Measurements from ENCODE around the gene BLTP3B.
A peak's percentile ranks its signal among the peaks of the same experiment; 100 is the strongest.

The BLTP3B gene

GRCh38 chr12:100170313-100170858 lies 27.7 kb upstream of the BLTP3B start:
- Mint-ChIP-seq H3K27me3 (no peaks in the 10 kb centered on the region), H3K27ac (no peak overlapping the region), H3K4me1 (no peaks in the 10 kb centered on the region), H3K36me3 (peaks cover 1% of the 10 kb centered on the region), H3K9me3 (no peaks in the 10 kb centered on the region), H3K4me3 (no peak overlapping the region)

GRCh38 chr12:100169345-100169744 lies 26.7 kb upstream of the BLTP3B start:
- Mint-ChIP-seq H3K27ac (no peak overlapping the region), H3K4me1 (peaks cover 1% of the 10 kb centered on the region), H3K27me3 (no peaks in the 10 kb centered on the region), H3K36me3 (peaks cover 1% of the 10 kb centered on the region), H3K9me3 (no peaks in the 10 kb centered on the region), H3K4me3 (no peak overlapping the region)

- Mint-ChIP-seq H3K4me3 (no peak overlapping the region), H3K9me3 (no peaks in the 10 kb centered on the region), H3K27ac (no peak overlapping the region), H3K36me3 (peaks cover 1% of the 10 kb centered on the region), H3K4me1 (peaks cover 9% of the 10 kb centered on the region), H3K27me3 (no peaks in the 10 kb centered on the region)
These were observed 25.9 kb upstream of the BLTP3B start for GRCh38 chr12:100168562-100168961.

- H3K27ac Mint-ChIP-seq = no peak overlapping the region
- H3K36me3 Mint-ChIP-seq = no peaks in the 10 kb centered on the region
- H3K4me1 Mint-ChIP-seq = peaks cover 11% of the 10 kb centered on the region
- H3K9me3 Mint-ChIP-seq = no peaks in the 10 kb centered on the region
- no peak overlapping the region for H3K4me3 Mint-ChIP-seq
- no peaks in the 10 kb centered on the region for H3K27me3 Mint-ChIP-seq
These were observed 23.6 kb upstream of the BLTP3B start for GRCh38 chr12:100166232-100166631.

GRCh38 chr12:100165356-100165755 lies 22.7 kb upstream of the BLTP3B start:
- no peaks in the 10 kb centered on the region for H3K36me3 Mint-ChIP-seq
- H3K27ac Mint-ChIP-seq = no peak overlapping the region
- H3K9me3 Mint-ChIP-seq = no peaks in the 10 kb centered on the region
- no peaks in the 10 kb centered on the region for H3K27me3 Mint-ChIP-seq
- peaks cover 11% of the 10 kb centered on the region for H3K4me1 Mint-ChIP-seq
- no peak overlapping the region for H3K4me3 Mint-ChIP-seq

- Mint-ChIP-seq H3K4me1 (peaks cover 11% of the 10 kb centered on the region), H3K36me3 (no peaks in the 10 kb centered on the region), H3K9me3 (no peaks in the 10 kb centered on the region), H3K4me3 (peak overlapping the region; percentile 60), H3K27me3 (no peaks in the 10 kb centered on the region), H3K27ac (no peak overlapping the region)
These were observed 21.6 kb upstream of the BLTP3B start for GRCh38 chr12:100164153-100164704.

GRCh38 chr12:100163416-100164152 lies 20.9 kb upstream of the BLTP3B start:
- H3K4me1 Mint-ChIP-seq = peaks cover 11% of the 10 kb centered on the region
- H3K4me3 Mint-ChIP-seq = peak overlapping the region; percentile 60
- no peaks in the 10 kb centered on the region for H3K36me3 Mint-ChIP-seq
- H3K27me3 Mint-ChIP-seq = no peaks in the 10 kb centered on the region
- H3K27ac Mint-ChIP-seq = no peak overlapping the region
- no peaks in the 10 kb centered on the region for H3K9me3 Mint-ChIP-seq

- Mint-ChIP-seq H3K4me3 (no peak overlapping the region), H3K27me3 (no peaks in the 10 kb centered on the region), H3K9me3 (no peaks in the 10 kb centered on the region), H3K27ac (no peak overlapping the region), H3K36me3 (no peaks in the 10 kb centered on the region), H3K4me1 (peaks cover 14% of the 10 kb centered on the region)
These were observed 16.9 kb upstream of the BLTP3B start for GRCh38 chr12:100159391-100160104.

GRCh38 chr12:100158535-100158934 lies 15.9 kb upstream of the BLTP3B start:
- H3K4me3 Mint-ChIP-seq = no peak overlapping the region
- no peak overlapping the region for H3K27ac Mint-ChIP-seq
- peaks cover 7% of the 10 kb centered on the region for H3K4me1 Mint-ChIP-seq

GRCh38 chr12:100157427-100157821 lies 14.8 kb upstream of the BLTP3B start:
- Mint-ChIP-seq H3K4me3 (no peak overlapping the region), H3K36me3 (no peaks in the 10 kb centered on the region), H3K27ac (peak overlapping the region; percentile 62), H3K27me3 (no peaks in the 10 kb centered on the region), H3K9me3 (no peaks in the 10 kb centered on the region), H3K4me1 (peaks cover 5% of the 10 kb centered on the region)

More at GRCh38 chr12:100158535-100158934, 15.9 kb upstream of the BLTP3B start:
- Mint-ChIP-seq H3K9me3 (no peaks in the 10 kb centered on the region), H3K27me3 (no peaks in the 10 kb centered on the region), H3K36me3 (no peaks in the 10 kb centered on the region)

- Mint-ChIP-seq H3K27ac (peak overlapping the region; percentile 62), H3K4me3 (no peak overlapping the region), H3K9me3 (no peaks in the 10 kb centered on the region), H3K4me1 (peaks cover 5% of the 10 kb centered on the region), H3K27me3 (no peaks in the 10 kb centered on the region), H3K36me3 (no peaks in the 10 kb centered on the region)
These were observed 14.2 kb upstream of the BLTP3B start for GRCh38 chr12:100156731-100157426.

- Mint-ChIP-seq H3K4me3 (no peak overlapping the region), H3K9me3 (no peaks in the 10 kb centered on the region), H3K36me3 (no peaks in the 10 kb centered on the region), H3K4me1 (peaks cover 5% of the 10 kb centered on the region), H3K27me3 (no peaks in the 10 kb centered on the region), H3K27ac (peak overlapping the region; percentile 60)
These were observed 12.0 kb upstream of the BLTP3B start for GRCh38 chr12:100154474-100155247.

GRCh38 chr12:100153131-100153530 lies 10.5 kb upstream of the BLTP3B start:
- Mint-ChIP-seq H3K4me3 (no peak overlapping the region), H3K4me1 (peaks cover 5% of the 10 kb centered on the region), H3K27ac (no peak overlapping the region), H3K36me3 (peaks cover 2% of the 10 kb centered on the region), H3K27me3 (no peaks in the 10 kb centered on the region), H3K9me3 (no peaks in the 10 kb centered on the region)

GRCh38 chr12:100151769-100152168 lies 9.1 kb upstream of the BLTP3B start:
- Mint-ChIP-seq H3K4me1 (peaks cover 5% of the 10 kb centered on the region), H3K9me3 (no peaks in the 10 kb centered on the region), H3K27me3 (no peaks in the 10 kb centered on the region), H3K36me3 (peaks cover 2% of the 10 kb centered on the region), H3K27ac (no peak overlapping the region), H3K4me3 (no peak overlapping the region)

- no peaks in the 10 kb centered on the region for H3K9me3 Mint-ChIP-seq
- H3K27me3 Mint-ChIP-seq = no peaks in the 10 kb centered on the region
- H3K27ac Mint-ChIP-seq = no peak overlapping the region
- peaks cover 2% of the 10 kb centered on the region for H3K36me3 Mint-ChIP-seq
- H3K4me3 Mint-ChIP-seq = no peak overlapping the region
- peaks cover 10% of the 10 kb centered on the region for H3K4me1 Mint-ChIP-seq
These were observed 3.6 kb upstream of the BLTP3B start for GRCh38 chr12:100146252-100146651.
